ENCODE data around the gene TAPBP. TPM values are rescaled to one million over a fixed set of nuclear protein-coding genes. Genes with fewer than 3 reads are reported as not detected.
A peak's percentile ranks its signal among the peaks of the same experiment; 100 is the strongest.

TAPBP gene
- polyA plus RNA-seq, 2 of the 4 experiments (the other 2 are of a cell fraction): 16.8 to 37.5 TPM

DNA sequence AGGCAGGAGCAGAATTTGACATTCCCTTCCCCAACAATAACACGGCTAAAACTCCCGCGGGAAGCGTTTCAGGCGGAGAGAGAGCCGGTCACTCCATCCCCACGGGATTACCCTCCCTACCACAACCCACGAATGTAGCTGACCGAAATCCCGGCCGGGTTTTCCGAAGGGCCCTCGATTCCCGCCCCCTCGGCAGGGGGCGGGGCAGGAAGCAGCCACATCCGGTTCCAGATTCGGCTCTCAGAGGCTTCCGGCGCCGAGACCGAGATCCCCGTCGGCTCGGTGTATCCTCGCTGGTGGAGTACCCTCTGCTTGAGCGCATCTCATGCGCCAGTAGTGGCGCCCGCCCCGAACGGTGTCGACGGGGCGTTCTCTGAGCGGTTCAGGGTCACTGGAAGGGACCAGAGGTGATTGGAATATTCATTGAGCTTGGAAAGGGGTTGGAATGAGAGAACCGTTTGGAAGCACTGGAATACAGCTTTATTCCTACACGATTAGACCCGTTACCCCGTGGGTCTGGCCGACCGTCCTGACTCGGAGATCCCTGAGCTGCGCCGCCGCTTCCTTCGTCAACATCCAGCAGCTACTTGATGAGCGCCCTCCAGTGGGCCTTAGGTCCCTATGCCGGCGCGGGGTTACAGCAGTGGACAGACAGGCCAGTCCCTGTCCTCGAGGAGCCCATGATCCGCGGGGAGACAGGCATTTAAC, 14.5 kb downstream of the TAPBP start (continued):
- TF ChIP-seq, protein P1, sequence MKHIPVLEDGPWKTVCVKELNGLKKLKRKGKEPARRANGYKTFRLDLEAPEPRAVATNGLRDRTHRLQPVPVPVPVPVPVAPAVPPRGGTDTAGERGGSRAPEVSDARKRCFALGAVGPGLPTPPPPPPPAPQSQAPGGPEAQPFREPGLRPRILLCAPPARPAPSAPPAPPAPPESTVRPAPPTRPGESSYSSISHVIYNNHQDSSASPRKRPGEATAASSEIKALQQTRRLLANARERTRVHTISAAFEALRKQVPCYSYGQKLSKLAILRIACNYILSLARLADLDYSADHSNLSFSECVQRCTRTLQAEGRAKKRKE (CRISPR knock-in tag; IDR thresholded peaks at IDR 0.05; ENCODE audit: low read depth): no peak
- no peak for TF ChIP-seq RCOR1 (IDR thresholded peaks at IDR 0.05; ENCODE audit: low read depth, low read length)
- no peak for TF ChIP-seq HEYL (CRISPR knock-in tag; IDR thresholded peaks at IDR 0.05)
- TF ChIP-seq POLR2AphosphoS2 (conservative IDR thresholded peaks at IDR 0.05; ENCODE audit: low read length): 0 out of 2 replicates have a peak, but pooled peaks have one; percentile 73
- no peak for TF ChIP-seq ZSCAN20 (CRISPR knock-in tag; IDR thresholded peaks at IDR 0.05)
- TF ChIP-seq, protein P2, sequence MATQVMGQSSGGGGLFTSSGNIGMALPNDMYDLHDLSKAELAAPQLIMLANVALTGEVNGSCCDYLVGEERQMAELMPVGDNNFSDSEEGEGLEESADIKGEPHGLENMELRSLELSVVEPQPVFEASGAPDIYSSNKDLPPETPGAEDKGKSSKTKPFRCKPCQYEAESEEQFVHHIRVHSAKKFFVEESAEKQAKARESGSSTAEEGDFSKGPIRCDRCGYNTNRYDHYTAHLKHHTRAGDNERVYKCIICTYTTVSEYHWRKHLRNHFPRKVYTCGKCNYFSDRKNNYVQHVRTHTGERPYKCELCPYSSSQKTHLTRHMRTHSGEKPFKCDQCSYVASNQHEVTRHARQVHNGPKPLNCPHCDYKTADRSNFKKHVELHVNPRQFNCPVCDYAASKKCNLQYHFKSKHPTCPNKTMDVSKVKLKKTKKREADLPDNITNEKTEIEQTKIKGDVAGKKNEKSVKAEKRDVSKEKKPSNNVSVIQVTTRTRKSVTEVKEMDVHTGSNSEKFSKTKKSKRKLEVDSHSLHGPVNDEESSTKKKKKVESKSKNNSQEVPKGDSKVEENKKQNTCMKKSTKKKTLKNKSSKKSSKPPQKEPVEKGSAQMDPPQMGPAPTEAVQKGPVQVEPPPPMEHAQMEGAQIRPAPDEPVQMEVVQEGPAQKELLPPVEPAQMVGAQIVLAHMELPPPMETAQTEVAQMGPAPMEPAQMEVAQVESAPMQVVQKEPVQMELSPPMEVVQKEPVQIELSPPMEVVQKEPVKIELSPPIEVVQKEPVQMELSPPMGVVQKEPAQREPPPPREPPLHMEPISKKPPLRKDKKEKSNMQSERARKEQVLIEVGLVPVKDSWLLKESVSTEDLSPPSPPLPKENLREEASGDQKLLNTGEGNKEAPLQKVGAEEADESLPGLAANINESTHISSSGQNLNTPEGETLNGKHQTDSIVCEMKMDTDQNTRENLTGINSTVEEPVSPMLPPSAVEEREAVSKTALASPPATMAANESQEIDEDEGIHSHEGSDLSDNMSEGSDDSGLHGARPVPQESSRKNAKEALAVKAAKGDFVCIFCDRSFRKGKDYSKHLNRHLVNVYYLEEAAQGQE (IDR thresholded peaks at IDR 0.05): no peak
- no peak for TF ChIP-seq MYC (IDR thresholded peaks at IDR 0.05; ENCODE audit: borderline replicate concordance, low read length)
- TF ChIP-seq, protein P3, sequence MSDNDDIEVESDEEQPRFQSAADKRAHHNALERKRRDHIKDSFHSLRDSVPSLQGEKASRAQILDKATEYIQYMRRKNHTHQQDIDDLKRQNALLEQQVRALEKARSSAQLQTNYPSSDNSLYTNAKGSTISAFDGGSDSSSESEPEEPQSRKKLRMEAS (IDR thresholded peaks at IDR 0.05): 0 out of 2 replicates have a peak, but pooled peaks have one; percentile 12
- no peak for TF ChIP-seq MAFK (IDR thresholded peaks at IDR 0.05; ENCODE audit: partially characterized antibody)
- TF ChIP-seq, protein P4, sequence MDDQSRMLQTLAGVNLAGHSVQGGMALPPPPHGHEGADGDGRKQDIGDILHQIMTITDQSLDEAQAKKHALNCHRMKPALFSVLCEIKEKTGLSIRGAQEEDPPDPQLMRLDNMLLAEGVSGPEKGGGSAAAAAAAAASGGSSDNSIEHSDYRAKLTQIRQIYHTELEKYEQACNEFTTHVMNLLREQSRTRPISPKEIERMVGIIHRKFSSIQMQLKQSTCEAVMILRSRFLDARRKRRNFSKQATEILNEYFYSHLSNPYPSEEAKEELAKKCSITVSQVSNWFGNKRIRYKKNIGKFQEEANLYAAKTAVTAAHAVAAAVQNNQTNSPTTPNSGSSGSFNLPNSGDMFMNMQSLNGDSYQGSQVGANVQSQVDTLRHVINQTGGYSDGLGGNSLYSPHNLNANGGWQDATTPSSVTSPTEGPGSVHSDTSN (IDR thresholded peaks at IDR 0.05): peak; percentile 66; the same call in 1 of the 2 replicates
- peak; percentile 49; the same call in 1 of the 2 replicates for TF ChIP-seq PHF8 (IDR thresholded peaks at IDR 0.05; ENCODE audit: borderline replicate concordance, low read depth)
- TF ChIP-seq JUNB (IDR thresholded peaks at IDR 0.05): no peak
- no peak for TF ChIP-seq CHD4 (IDR thresholded peaks at IDR 0.05; ENCODE audit: borderline replicate concordance)
- TF ChIP-seq NFE2L2 (conservative IDR thresholded peaks at IDR 0.05; ENCODE audit: low read length): no peak
- no peak for TF ChIP-seq KDM1A (IDR thresholded peaks at IDR 0.05; ENCODE audit: low read depth)
- TF ChIP-seq ZNF302 (CRISPR knock-in tag; IDR thresholded peaks at IDR 0.05): no peak
- TF ChIP-seq, protein P5, sequence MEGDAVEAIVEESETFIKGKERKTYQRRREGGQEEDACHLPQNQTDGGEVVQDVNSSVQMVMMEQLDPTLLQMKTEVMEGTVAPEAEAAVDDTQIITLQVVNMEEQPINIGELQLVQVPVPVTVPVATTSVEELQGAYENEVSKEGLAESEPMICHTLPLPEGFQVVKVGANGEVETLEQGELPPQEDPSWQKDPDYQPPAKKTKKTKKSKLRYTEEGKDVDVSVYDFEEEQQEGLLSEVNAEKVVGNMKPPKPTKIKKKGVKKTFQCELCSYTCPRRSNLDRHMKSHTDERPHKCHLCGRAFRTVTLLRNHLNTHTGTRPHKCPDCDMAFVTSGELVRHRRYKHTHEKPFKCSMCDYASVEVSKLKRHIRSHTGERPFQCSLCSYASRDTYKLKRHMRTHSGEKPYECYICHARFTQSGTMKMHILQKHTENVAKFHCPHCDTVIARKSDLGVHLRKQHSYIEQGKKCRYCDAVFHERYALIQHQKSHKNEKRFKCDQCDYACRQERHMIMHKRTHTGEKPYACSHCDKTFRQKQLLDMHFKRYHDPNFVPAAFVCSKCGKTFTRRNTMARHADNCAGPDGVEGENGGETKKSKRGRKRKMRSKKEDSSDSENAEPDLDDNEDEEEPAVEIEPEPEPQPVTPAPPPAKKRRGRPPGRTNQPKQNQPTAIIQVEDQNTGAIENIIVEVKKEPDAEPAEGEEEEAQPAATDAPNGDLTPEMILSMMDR (IDR thresholded peaks at IDR 0.05): peak; percentile 63
- TF ChIP-seq CBX8 (IDR thresholded peaks at IDR 0.05): no peak
- TF ChIP-seq TP53 (CRISPR knock-in tag; IDR thresholded peaks at IDR 0.05): no peak
- TF ChIP-seq EP300 (IDR thresholded peaks at IDR 0.05): no peak
